Measurements from ENCODE around the gene FFAR3.

FFAR3 gene

GRCh38 chr19:35404879-35405622 is 46.8 kb downstream of the FFAR3 start:
- Histone ChIP-seq H3K4me3 (ENCODE audit: low read length in 2 of 2) (no peak overlapping the region), H3K27ac (ENCODE audit: low read length) (no peak overlapping the region), H3K36me3 (ENCODE audit: control insufficient read depth in 2 of 2, insufficient read depth in 2 of 2, low read length in 2 of 2) (no peaks in the 10 kb centered on the region), H3K4me1 (ENCODE audit: control insufficient read depth, insufficient read depth, low read length) (no peaks in the 10 kb centered on the region), H3K9me3 (ENCODE audit: control insufficient read depth in 2 of 2, low read length in 2 of 2) (no peaks in the 10 kb centered on the region), H3K27me3 (ENCODE audit: control insufficient read depth in 1 of 2, insufficient read depth in 2 of 2, low read length in 2 of 2) (peaks cover 0 to 3% of the 10 kb centered on the region in 2 donors), H3K9ac (ENCODE audit: low read length in 2 of 2) (no peak overlapping the region)

- H3K27me3 ChIP-seq (ENCODE audit: control insufficient read depth in 1 of 2, insufficient read depth in 2 of 2, low read length in 2 of 2), result peaks cover 0 to 3% of the 10 kb centered on the region in 2 donors
- no peaks in the 10 kb centered on the region for H3K4me1 ChIP-seq (ENCODE audit: control insufficient read depth, insufficient read depth, low read length)
- H3K9me3 ChIP-seq (ENCODE audit: control insufficient read depth in 2 of 2, low read length in 2 of 2), result no peaks in the 10 kb centered on the region
- H3K9ac ChIP-seq (ENCODE audit: low read length in 2 of 2), result no peak overlapping the region
- H3K4me3 ChIP-seq (ENCODE audit: low read length in 2 of 2), result no peak overlapping the region
- H3K36me3 ChIP-seq (ENCODE audit: control insufficient read depth in 2 of 2, insufficient read depth in 2 of 2, low read length in 2 of 2), result no peaks in the 10 kb centered on the region
- no peak overlapping the region for H3K27ac ChIP-seq (ENCODE audit: low read length)
Measured at GRCh38 chr19:35407619-35408018, 49.4 kb downstream of the FFAR3 start.

GRCh38 chr19:35408284-35409171 is 50.3 kb downstream of the FFAR3 start:
- H3K36me3 ChIP-seq (ENCODE audit: control insufficient read depth in 2 of 2, insufficient read depth in 2 of 2, low read length in 2 of 2), result no peaks in the 10 kb centered on the region
- no peaks in the 10 kb centered on the region for H3K4me1 ChIP-seq (ENCODE audit: control insufficient read depth, insufficient read depth, low read length)
- H3K9me3 ChIP-seq (ENCODE audit: control insufficient read depth in 2 of 2, low read length in 2 of 2), result no peaks in the 10 kb centered on the region
- no peak overlapping the region for H3K9ac ChIP-seq (ENCODE audit: low read length in 2 of 2)
- no peak overlapping the region for H3K27ac ChIP-seq (ENCODE audit: low read length)
- no peak overlapping the region for H3K4me3 ChIP-seq (ENCODE audit: low read length in 2 of 2)
- peaks cover 0 to 3% of the 10 kb centered on the region in 2 donors for H3K27me3 ChIP-seq (ENCODE audit: control insufficient read depth in 1 of 2, insufficient read depth in 2 of 2, low read length in 2 of 2)

- Histone ChIP-seq H3K36me3 (ENCODE audit: control insufficient read depth in 2 of 2, insufficient read depth in 2 of 2, low read length in 2 of 2) (no peaks in the 10 kb centered on the region), H3K4me1 (ENCODE audit: control insufficient read depth, insufficient read depth, low read length) (no peaks in the 10 kb centered on the region), H3K27ac (ENCODE audit: low read length) (no peak overlapping the region), H3K27me3 (ENCODE audit: control insufficient read depth in 1 of 2, insufficient read depth in 2 of 2, low read length in 2 of 2) (peaks cover 0 to 3% of the 10 kb centered on the region in 2 donors), H3K9me3 (ENCODE audit: control insufficient read depth in 2 of 2, low read length in 2 of 2) (no peaks in the 10 kb centered on the region), H3K9ac (ENCODE audit: low read length in 2 of 2) (no peak overlapping the region), H3K4me3 (ENCODE audit: low read length in 2 of 2) (no peak overlapping the region)
Measured at GRCh38 chr19:35409191-35409590, 50.9 kb downstream of the FFAR3 start.

All from stomach smooth muscle (tissue), 2 donors.